Sigmoid colon (tissue), 4 donors: ENCODE measurements around the gene EIF4ENIF1.

Source experiments
- EP300 ChIP-seq, 4 donors: sonication (generic); formaldehyde crosslinking; IDR thresholded peaks; one replicate each; pipeline ENCODE4 v1.6.1; 2017; ENCODE audit warnings: antibody characterized with exemption in 4 of 4
- POLR2A ChIP-seq, 2 donors: fragments of 450-650 bp; IDR thresholded peaks; one replicate each; pipeline ENCODE4 v1.6.1; 2016; ENCODE audit warnings: antibody characterized with exemption in 2 of 2, mild to moderate bottlenecking in 2 of 2, moderate library complexity in 2 of 2
- POLR2AphosphoS5 ChIP-seq, 4 donors: sonication (generic); formaldehyde crosslinking; IDR thresholded peaks; one replicate each; pipeline ENCODE4 v1.6.1; 2017; ENCODE audit warnings: antibody characterized with exemption in 4 of 4
- TF ChIP-seq, protein P1 (sequence below), 4 experiments: fragments of 450-650 bp in 3 of 4; fragments of 200-600 bp in 1 of 4; IDR thresholded peaks; one replicate each; pipeline ENCODE4 v1.5.1; 2016 to 2019; ENCODE audit warnings: antibody characterized with exemption in 4 of 4, mild to moderate bottlenecking in 3 of 4, moderate library complexity in 2 of 4

DNA sequence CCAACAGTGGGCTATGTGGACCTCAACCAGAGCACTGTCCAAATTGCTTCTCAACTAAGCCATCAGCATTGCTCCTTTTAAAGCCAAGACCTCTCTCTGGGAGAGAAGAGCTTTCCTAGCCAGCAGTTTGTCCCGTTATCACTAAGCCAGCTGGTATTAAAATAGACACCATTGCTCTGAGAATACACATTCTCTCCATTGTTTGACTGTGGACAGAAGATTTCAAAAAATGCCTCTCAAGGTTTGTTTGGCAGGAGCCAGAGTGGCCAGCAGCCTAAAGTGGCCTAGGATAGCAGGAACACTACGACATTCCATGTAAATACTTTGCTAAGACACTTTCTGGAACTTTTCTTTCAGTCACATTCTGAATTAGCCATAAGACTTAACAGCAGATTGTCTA is 41.3 kb downstream of the EIF4ENIF1 start:
- TF ChIP-seq, protein P1, sequence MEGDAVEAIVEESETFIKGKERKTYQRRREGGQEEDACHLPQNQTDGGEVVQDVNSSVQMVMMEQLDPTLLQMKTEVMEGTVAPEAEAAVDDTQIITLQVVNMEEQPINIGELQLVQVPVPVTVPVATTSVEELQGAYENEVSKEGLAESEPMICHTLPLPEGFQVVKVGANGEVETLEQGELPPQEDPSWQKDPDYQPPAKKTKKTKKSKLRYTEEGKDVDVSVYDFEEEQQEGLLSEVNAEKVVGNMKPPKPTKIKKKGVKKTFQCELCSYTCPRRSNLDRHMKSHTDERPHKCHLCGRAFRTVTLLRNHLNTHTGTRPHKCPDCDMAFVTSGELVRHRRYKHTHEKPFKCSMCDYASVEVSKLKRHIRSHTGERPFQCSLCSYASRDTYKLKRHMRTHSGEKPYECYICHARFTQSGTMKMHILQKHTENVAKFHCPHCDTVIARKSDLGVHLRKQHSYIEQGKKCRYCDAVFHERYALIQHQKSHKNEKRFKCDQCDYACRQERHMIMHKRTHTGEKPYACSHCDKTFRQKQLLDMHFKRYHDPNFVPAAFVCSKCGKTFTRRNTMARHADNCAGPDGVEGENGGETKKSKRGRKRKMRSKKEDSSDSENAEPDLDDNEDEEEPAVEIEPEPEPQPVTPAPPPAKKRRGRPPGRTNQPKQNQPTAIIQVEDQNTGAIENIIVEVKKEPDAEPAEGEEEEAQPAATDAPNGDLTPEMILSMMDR (IDR thresholded peaks at IDR 0.05): no peak
- TF ChIP-seq POLR2A (IDR thresholded peaks at IDR 0.05): no peak
- TF ChIP-seq POLR2AphosphoS5 (IDR thresholded peaks at IDR 0.05): no peak
- TF ChIP-seq EP300 (IDR thresholded peaks at IDR 0.05): no peak
